NT2/D1 (cell line): ENCODE results near the gene CACNA2D1.

Experiments used
- DNase-seq: peaks from one replicate; pipeline ENCODE4 v3.0.0-alpha.2; 2011; ENCODE audit warnings: low read depth, low spot score
- H3K27me3 ChIP-seq: 2 replicates; pipeline ENCODE4 v1.6.0; 2011; ENCODE audit warnings: mild to moderate bottlenecking; ENCODE audit not compliant: insufficient read length, insufficient read depth
- H3K36me3 ChIP-seq: 2 replicates; pipeline ENCODE4 v1.6.1; 2011; ENCODE audit warnings: mild to moderate bottlenecking, low read length, mixed read lengths; ENCODE audit not compliant: insufficient read depth, insufficient read length
- H3K4me1 ChIP-seq: 2 replicates; pipeline ENCODE4 v1.5.1; 2011; ENCODE audit not compliant: insufficient read depth, insufficient read length
- H3K4me3 ChIP-seq: 2 replicates; pipeline ENCODE4 v1.5.1; 2011; ENCODE audit warnings: low read depth; ENCODE audit not compliant: insufficient read length
- H3K9ac ChIP-seq: 2 replicates; pipeline ENCODE4 v1.6.0; 2011; ENCODE audit warnings: low read depth; ENCODE audit not compliant: insufficient read length
- H3K9me3 ChIP-seq: 2 replicates; pipeline ENCODE4 v1.5.1; 2011; ENCODE audit warnings: mild to moderate bottlenecking, low read length; ENCODE audit not compliant: insufficient read depth
- SUZ12 ChIP-seq: IDR thresholded peaks from 2 replicates; pipeline ENCODE4 v1.6.1; 2011; ENCODE audit not compliant: insufficient read length, insufficient read depth; ENCODE audit errors: extremely low read depth
- YY1 ChIP-seq: IDR thresholded peaks from 2 replicates; pipeline ENCODE4 v1.6.1; 2011; ENCODE audit not compliant: insufficient read length, insufficient read depth
- ZNF274 ChIP-seq: IDR thresholded peaks from 2 replicates; pipeline ENCODE4 v1.6.1; 2011; ENCODE audit warnings: mild to moderate bottlenecking, low read depth, low read length

CACNA2D1 gene

DNA sequence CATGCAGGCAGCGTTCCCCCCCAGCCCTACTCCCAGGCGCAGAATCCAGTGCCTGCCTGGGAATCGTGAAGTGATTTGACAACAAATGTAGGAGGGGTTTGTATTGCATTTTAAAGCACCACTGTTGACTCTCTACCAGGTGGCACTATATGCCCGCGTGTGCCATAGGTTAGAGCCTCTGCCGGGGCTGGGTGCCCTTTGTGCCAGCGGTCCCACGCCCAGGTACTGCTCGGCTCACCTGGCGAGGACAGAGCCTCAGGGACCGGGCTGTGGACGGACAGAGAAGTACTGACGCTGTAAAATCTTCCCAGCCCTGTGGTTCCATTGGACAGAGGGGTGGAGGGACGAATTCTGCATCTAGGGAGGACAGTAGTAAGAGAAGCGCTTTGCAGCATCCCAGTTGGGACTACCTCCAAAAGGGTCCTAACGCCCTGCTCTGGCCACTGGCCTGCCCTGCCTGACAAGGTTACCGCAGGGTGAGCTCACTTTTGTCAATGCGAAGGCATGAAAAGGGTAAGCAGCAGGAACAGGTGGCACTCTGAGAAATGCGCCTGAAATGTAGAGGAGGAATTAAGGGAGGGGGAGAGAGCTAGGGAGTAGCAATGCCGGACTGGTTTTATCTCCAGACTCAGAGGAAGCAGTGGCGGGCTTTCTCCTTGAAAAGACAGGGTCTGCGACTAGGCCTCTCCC is 788 bp upstream of the CACNA2D1 start:
- H3K27me3 ChIP-seq = no peaks in the 10 kb centered on the region
- no peak for DNase-seq
- no peaks in the 10 kb centered on the region for H3K9me3 ChIP-seq
- no peaks in the 10 kb centered on the region for H3K36me3 ChIP-seq
- H3K9ac ChIP-seq = peak overlapping the region; percentile 70
- H3K4me3 ChIP-seq = peak overlapping the region; percentile 79
- TF ChIP-seq SUZ12 (no peak), YY1 (no peak)
- H3K4me1 ChIP-seq = no peaks in the 10 kb centered on the region

DNA sequence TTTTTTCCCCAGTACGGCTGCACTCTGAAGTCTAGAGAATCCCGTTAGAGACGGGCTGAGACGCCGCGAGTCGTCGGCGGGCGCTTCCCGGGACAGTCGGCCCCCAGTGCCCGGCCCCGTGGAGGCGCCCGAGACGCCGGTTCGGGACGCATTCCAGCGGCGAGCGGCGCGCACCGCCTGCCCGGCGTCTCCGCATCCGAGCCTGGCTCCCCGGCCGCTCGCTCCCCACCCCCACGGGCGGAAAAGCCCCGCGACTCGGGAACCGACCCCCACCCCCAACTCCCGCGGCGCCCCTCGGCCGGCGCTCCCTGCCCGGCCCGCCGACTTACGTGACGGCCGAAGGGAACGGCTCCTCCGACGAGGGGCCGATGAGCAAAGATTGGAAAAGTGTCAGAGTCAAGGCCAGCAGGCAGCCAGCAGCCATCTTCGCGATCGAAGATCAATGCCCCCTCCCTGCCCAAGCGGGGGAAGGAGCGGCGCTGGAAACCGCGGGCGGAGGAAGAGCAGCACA is 486 bp downstream of the CACNA2D1 start:
- H3K9ac ChIP-seq = peak overlapping the region; percentile 83

GRCh38 chr7:82442492-82443035 is 1.0 kb downstream of the CACNA2D1 start:
- DNase-seq = no peak
- Histone ChIP-seq H3K4me1 (no peaks in the 10 kb centered on the region), H3K36me3 (no peaks in the 10 kb centered on the region), H3K27me3 (no peaks in the 10 kb centered on the region), H3K9ac (peak overlapping the region; percentile 83), H3K9me3 (no peaks in the 10 kb centered on the region), H3K4me3 (peak overlapping the region; percentile 79)
- TF ChIP-seq SUZ12 (no peak), ZNF274 (no peak)

More for the DNA sequence above, 486 bp downstream of the CACNA2D1 start:
- Histone ChIP-seq H3K9me3 (no peaks in the 10 kb centered on the region), H3K4me1 (no peaks in the 10 kb centered on the region), H3K36me3 (no peaks in the 10 kb centered on the region), H3K4me3 (peak overlapping the region; percentile 79), H3K27me3 (no peaks in the 10 kb centered on the region)
- TF ChIP-seq ZNF274 (no peak), SUZ12 (no peak), YY1 (no peak)
- no peak for DNase-seq

DNA sequence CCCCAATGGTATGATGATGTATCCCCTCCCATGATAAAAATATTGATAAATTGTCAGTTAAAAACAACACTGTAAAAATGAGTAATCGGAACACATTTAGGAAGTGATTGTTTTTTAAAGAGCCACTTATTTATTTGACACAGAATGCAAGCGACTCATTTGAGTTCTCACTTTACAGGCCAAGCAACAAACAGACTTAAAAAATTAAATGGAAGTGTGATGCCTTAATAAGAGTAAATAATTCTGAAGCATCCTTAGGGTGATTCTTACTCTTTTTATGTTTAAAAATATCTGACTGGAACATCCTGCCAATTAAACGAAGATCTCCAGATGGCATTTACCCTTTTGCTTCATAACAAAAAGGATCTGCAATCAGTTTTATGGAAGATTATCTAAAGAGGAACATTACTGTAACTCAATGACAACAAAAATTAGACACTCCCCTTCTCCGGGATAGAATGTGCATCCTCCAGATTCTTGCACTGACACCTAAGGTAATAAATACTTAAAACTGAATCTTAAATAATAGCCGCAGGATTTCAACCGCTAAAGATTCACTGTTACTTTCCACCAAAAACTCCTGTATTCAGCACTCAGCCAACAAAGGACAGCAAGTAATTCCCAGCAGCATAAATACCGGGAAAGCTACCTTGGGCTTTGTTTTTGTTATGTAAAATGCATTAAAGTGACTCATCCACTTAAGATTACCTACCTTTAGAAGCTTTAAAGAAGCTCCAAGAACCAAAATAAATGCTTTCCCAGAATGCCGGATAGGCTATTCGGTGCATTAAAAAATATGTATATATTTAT is 1.7 kb downstream of the CACNA2D1 start:
- peak; percentile 65 for DNase-seq
- H3K4me3 ChIP-seq = peak overlapping the region; percentile 79
- H3K9me3 ChIP-seq = no peaks in the 10 kb centered on the region
- no peaks in the 10 kb centered on the region for H3K36me3 ChIP-seq
- H3K27me3 ChIP-seq = no peaks in the 10 kb centered on the region
- no peak for TF ChIP-seq ZNF274
- no peak for TF ChIP-seq YY1
- no peak for TF ChIP-seq SUZ12
- H3K9ac ChIP-seq = no peak overlapping the region
- H3K4me1 ChIP-seq = no peaks in the 10 kb centered on the region

DNA sequence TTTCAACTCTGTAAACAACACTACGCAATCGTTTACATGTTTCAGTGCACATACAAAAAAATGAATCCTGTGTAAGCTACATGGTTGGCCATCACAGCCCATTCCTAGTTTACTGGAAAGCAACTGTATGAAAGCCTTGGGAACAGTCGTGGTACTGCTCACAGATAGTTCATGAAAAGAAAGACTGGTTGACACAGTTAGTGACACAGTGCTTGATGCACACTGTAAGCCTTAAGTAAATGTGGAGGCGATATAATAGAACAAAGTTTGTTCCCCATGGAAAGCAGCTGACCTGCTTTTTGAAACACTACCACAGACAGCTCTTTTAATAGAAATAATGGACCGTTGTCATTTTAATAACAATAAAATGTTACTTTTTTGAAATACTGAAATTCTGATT is 5.1 kb downstream of the CACNA2D1 start:
- TF ChIP-seq SUZ12 = no peak
- no peak for TF ChIP-seq YY1
- no peak for TF ChIP-seq ZNF274
- Histone ChIP-seq H3K9me3 (no peaks in the 10 kb centered on the region), H3K4me3 (no peak overlapping the region), H3K27me3 (no peaks in the 10 kb centered on the region), H3K4me1 (no peaks in the 10 kb centered on the region), H3K36me3 (no peaks in the 10 kb centered on the region), H3K9ac (no peak overlapping the region)
- DNase-seq = no peak

- no peak overlapping the region for H3K4me3 ChIP-seq
These were observed 7.8 kb downstream of the CACNA2D1 start for GRCh38 chr7:82435769-82436168.

DNA sequence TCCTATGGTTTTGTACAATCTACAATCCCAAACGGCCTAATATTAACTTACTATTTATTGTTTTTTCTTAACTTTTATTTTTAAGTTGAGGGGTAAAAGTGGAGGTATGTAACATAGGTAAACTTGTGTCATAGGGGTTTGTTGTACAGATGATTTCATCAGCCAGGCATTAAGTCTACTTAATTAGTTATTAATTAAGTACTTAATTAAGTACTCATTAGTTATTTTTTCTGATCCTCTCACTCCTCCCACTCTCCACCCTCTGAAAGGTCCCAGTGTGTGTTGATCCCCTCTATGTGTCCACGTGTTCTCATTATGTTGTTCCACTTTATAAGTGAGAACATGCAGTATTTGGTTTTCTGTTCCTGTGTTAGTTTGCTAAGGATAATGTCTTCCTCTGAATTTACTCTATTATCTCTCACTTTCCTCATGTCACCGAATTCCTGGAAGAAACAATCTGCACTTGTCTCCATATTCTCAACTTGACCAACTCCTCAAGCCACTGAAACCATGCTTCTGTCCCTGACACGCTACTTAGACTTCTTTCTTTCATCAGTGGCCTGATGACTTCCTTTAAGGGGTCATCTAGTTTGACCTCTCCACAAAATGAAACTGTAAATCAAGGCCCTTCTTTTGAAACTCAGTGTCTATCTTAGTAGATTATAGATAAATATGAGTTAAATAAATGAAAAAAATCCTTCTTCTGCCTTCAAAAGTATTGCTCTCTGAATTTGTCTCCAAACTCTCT is 9.1 kb downstream of the CACNA2D1 start:
- Histone ChIP-seq H3K27me3 (no peaks in the 10 kb centered on the region), H3K36me3 (no peaks in the 10 kb centered on the region), H3K9ac (no peak overlapping the region), H3K9me3 (no peaks in the 10 kb centered on the region), H3K4me3 (no peak overlapping the region), H3K4me1 (no peaks in the 10 kb centered on the region)
- no peak for TF ChIP-seq ZNF274
- TF ChIP-seq SUZ12 = no peak
- no peak for TF ChIP-seq YY1
- no peak for DNase-seq

More at GRCh38 chr7:82435769-82436168, 7.8 kb downstream of the CACNA2D1 start:
- Histone ChIP-seq H3K9ac (no peak overlapping the region), H3K9me3 (no peaks in the 10 kb centered on the region), H3K27me3 (no peaks in the 10 kb centered on the region), H3K4me1 (no peaks in the 10 kb centered on the region), H3K36me3 (no peaks in the 10 kb centered on the region)
- TF ChIP-seq ZNF274 = no peak
- TF ChIP-seq YY1 = no peak
- no peak for TF ChIP-seq SUZ12
- no peak for DNase-seq
